HepG2 (cell line): Measurements from ENCODE around the gene TMEM237. TPM values are rescaled to one million over a fixed set of nuclear protein-coding genes. Genes with fewer than 3 reads are reported as not detected.

Experiments
- ARID3A ChIP-seq: IDR thresholded peaks from 2 replicates; pipeline ENCODE4 v1.6.1; 2012; ENCODE audit warnings: low read depth, low read length, improper control_type of control experiment
- ARID5B ChIP-seq: IDR thresholded peaks from 2 replicates; pipeline ENCODE4 v1.4.0; 2020; ENCODE audit warnings: mild to moderate bottlenecking, missing genetic modification reagents
- ATF1 ChIP-seq: IDR thresholded peaks from 2 replicates; pipeline ENCODE4 v1.6.1; 2016; ENCODE audit warnings: mild to moderate bottlenecking, control low read depth
- ATF6 ChIP-seq: sonication (generic); formaldehyde crosslinking; conservative IDR thresholded peaks from 2 replicates; pipeline ENCODE4 v1.4.0; 2020; ENCODE audit warnings: missing genetic modification reagents
- CEBPG ChIP-seq: IDR thresholded peaks from 2 replicates; pipeline ENCODE4 v1.6.1; 2016
- ELF3 ChIP-seq: IDR thresholded peaks from 2 replicates; pipeline ENCODE4 v1.6.1; 2016; ENCODE audit warnings: missing genetic modification reagents, missing compliant biosample characterization
- EP300 ChIP-seq, 3 experiments: sonication (generic) in 1 of 3; formaldehyde crosslinking in 1 of 3; IDR thresholded peaks; 2 replicates each; pipeline versions ENCODE4 v1.5.1 to v1.6.1; 2011 to 2020; ENCODE audit warnings: low read depth in 2 of 3, low read length in 2 of 3, borderline replicate concordance in 1 of 3, improper control_type of control experiment in 1 of 3, mild to moderate bottlenecking in 1 of 3, missing genetic modification reagents in 1 of 3, moderate library complexity in 1 of 3
- FOXP1 ChIP-seq, 2 experiments: fragments of 450-650 bp in 1 of 2; IDR thresholded peaks; 2 replicates each; pipeline ENCODE4 v1.6.1; 2017 to 2018; ENCODE audit warnings: antibody characterized with exemption in 1 of 2
- GATAD2A ChIP-seq: IDR thresholded peaks from 2 replicates; pipeline ENCODE4 v1.6.1; 2016
- HMG20A ChIP-seq: IDR thresholded peaks from 2 replicates; pipeline ENCODE4 v1.6.1; 2016; ENCODE audit warnings: borderline replicate concordance
- MXI1 ChIP-seq: IDR thresholded peaks from 3 replicates; pipeline ENCODE4 v1.6.1; 2012; ENCODE audit warnings: low read depth, low read length, inconsistent platforms, borderline replicate concordance
- NR2F2 ChIP-seq: IDR thresholded peaks from 2 replicates; pipeline ENCODE4 v1.6.1; 2012; ENCODE audit warnings: low read depth, inconsistent platforms, borderline replicate concordance
- NR2F6 ChIP-seq, 2 experiments: IDR thresholded peaks; 2 replicates each; pipeline ENCODE4 v1.6.1; 2016; ENCODE audit warnings: antibody characterized with exemption in 1 of 2, mild to moderate bottlenecking in 1 of 2
- ONECUT2 ChIP-seq: sonication (generic); formaldehyde crosslinking; IDR thresholded peaks from 2 replicates; pipeline ENCODE4 v1.4.0; 2020; ENCODE audit warnings: missing genetic modification reagents
- PLRG1 ChIP-seq: fragments of 450-650 bp; conservative IDR thresholded peaks from 2 replicates; pipeline ENCODE4 v1.6.1; 2016
- PRMT3 ChIP-seq: sonication (generic); formaldehyde crosslinking; IDR thresholded peaks from 2 replicates; pipeline ENCODE4 v1.8.1; 2022; ENCODE audit warnings: low read depth, mild to moderate bottlenecking, moderate library complexity, missing genetic modification reagents, borderline replicate concordance
- RARA ChIP-seq: IDR thresholded peaks from 2 replicates; pipeline ENCODE4 v1.6.1; 2016; ENCODE audit warnings: missing genetic modification reagents, missing compliant biosample characterization
- SMARCC2 ChIP-seq: fragments of 450-650 bp; IDR thresholded peaks from 2 replicates; pipeline ENCODE4 v1.6.1; 2017; ENCODE audit warnings: antibody characterized with exemption, mild to moderate bottlenecking
- TBL1XR1 ChIP-seq: fragments of 150-350 bp; IDR thresholded peaks from 2 replicates; pipeline ENCODE4 v1.6.1; 2014; ENCODE audit warnings: borderline replicate concordance, low read length; ENCODE audit not compliant: partially characterized antibody
- TCF7 ChIP-seq: sonication (generic); IDR thresholded peaks from 2 replicates; pipeline ENCODE4 v1.6.1; 2016; ENCODE audit warnings: antibody characterized with exemption, low read depth
- polyA plus RNA-seq, 8 experiments: library from polyadenylated mRNA; depleted of rRNA in 3 of 8; stranded (reverse) in 7 of 8; unstranded in 1 of 8; fragments of >200 nt; fragmentation: Illumina TruSeq in 4 of 8; extraction: Trizol in 4 of 8; gene quantifications; 2 replicates each; pipeline versions ENCODE4 v1.2.1 to v1.2.3, GENCODE V29; 2011 to 2016; ENCODE audit warnings: low read depth in 4 of 8, missing spikeins in 1 of 8, mixed read lengths in 1 of 8; ENCODE audit not compliant: insufficient read depth in 1 of 8
- total RNA-seq, 5 experiments: library from RNA; depleted of rRNA; stranded (reverse); fragments of >200 nt; fragmentation: Illumina TruSeq; extraction: Trizol; gene quantifications; 2 replicates each; pipeline ENCODE4 v1.2.3, GENCODE V29; 2016; ENCODE audit warnings: low read depth in 1 of 5
- TF ChIP-seq, protein P1 (sequence below), 2 experiments: fragments of 450-650 bp in 1 of 2; sonication (generic) in 1 of 2; formaldehyde crosslinking; IDR thresholded peaks; 2 replicates each; pipeline versions ENCODE4 v1.5.0 to v1.8.0; 2020 to 2022; ENCODE audit warnings: mild to moderate bottlenecking in 1 of 2, missing genetic modification reagents in 1 of 2

TMEM237 gene
- total and polyA plus RNA-seq, 2 of the 13 experiments (the other 11 are each of a cell fraction or from before 2014, with no cell fraction given) = 21.8 to 36.1 TPM

DNA sequence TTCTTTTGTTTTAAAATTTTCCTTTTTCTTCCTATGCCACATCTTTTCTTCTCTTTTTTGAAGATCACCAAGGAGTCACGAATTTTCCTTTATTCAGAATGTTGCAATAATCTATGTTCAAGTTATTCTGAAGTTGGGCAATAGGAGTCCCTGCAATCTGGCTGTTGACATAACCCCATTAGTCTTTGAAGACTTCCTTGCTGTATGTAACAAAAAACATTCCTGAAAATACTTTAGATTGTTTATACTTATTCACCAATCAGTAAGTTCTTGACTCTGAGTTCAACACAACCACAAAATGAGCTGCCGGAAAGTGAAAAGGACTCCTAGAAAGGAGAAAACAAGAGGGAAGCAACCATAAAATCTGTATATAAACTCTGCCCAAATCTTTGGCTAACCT lies 62.8 kb downstream of the TMEM237 start (continued):
- 0 out of 2 replicates have a peak, but pooled peaks have one; percentile 48 for TF ChIP-seq ARID3A
- no peak for TF ChIP-seq ONECUT2 (CRISPR knock-in tag)
- TF ChIP-seq, protein P1, sequence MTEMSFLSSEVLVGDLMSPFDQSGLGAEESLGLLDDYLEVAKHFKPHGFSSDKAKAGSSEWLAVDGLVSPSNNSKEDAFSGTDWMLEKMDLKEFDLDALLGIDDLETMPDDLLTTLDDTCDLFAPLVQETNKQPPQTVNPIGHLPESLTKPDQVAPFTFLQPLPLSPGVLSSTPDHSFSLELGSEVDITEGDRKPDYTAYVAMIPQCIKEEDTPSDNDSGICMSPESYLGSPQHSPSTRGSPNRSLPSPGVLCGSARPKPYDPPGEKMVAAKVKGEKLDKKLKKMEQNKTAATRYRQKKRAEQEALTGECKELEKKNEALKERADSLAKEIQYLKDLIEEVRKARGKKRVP (CRISPR knock-in tag; IDR thresholded peaks at IDR 0.05) = peak in 1 of 2 experiments; percentile 57; a peak in 2 of 4 replicates
- TF ChIP-seq ARID5B (CRISPR knock-in tag) = peak; percentile 79
- TF ChIP-seq NR2F6 (IDR thresholded peaks at IDR 0.05) = peak; percentile 65
- TF ChIP-seq NR2F6 (CRISPR knock-in tag; IDR thresholded peaks at IDR 0.05) = 0 out of 2 replicates have a peak, but pooled peaks have one; percentile 30
- no peak for TF ChIP-seq PRMT3 (CRISPR knock-in tag)
- no peak for TF ChIP-seq ATF6
- peak; percentile 67 for TF ChIP-seq RARA (CRISPR knock-in tag)
- no peak for TF ChIP-seq ATF1 (CRISPR knock-in tag)
- peak; percentile 88 for TF ChIP-seq CEBPG (CRISPR knock-in tag)
- TF ChIP-seq ELF3 = 0 out of 2 replicates have a peak, but pooled peaks have one; percentile 33
- TF ChIP-seq SMARCC2 = no peak
- TF ChIP-seq TBL1XR1 = peak; percentile 22
- no peak for TF ChIP-seq MXI1
- peak; percentile 67 for TF ChIP-seq HMG20A
- TF ChIP-seq FOXP1 (IDR thresholded peaks at IDR 0.05) = no peak
- peak; percentile 66 for TF ChIP-seq FOXP1 (CRISPR knock-in tag; IDR thresholded peaks at IDR 0.05)
- TF ChIP-seq EP300 (IDR thresholded peaks at IDR 0.05; ENCODE audit: low read depth in 2 of 2, low read length in 2 of 2) = peak in 1 of 2 experiments; percentile 60; a peak in 2 of 4 replicates
- no peak for TF ChIP-seq EP300 (CRISPR knock-in tag; IDR thresholded peaks at IDR 0.05; ENCODE audit: borderline replicate concordance)
- TF ChIP-seq TCF7 = peak; percentile 68
- TF ChIP-seq NR2F2 = peak; percentile 49; the same call in 1 of the 2 replicates
- no peak for TF ChIP-seq PLRG1
- TF ChIP-seq GATAD2A (CRISPR knock-in tag) = peak; percentile 80
- TF ChIP-seq, all 625 proteins: peak for 23
